A673 (cell line): Measurements from ENCODE around the gene ULK1.

ENCODE experiments used
- CTCF ChIP-seq: fragments of 300-800, 200-600 bp; sonication (generic); conservative IDR thresholded peaks from 2 replicates; pipeline ENCODE4 v1.5.1; 2017; ENCODE audit warnings: low read depth, mild to moderate bottlenecking, antibody characterized with exemption, low read length, moderate library complexity, mixed read lengths
- EZH2 ChIP-seq: fragments of 200-600 bp; sonication (generic); IDR thresholded peaks from 2 replicates; pipeline ENCODE4 v1.6.1; 2017; ENCODE audit warnings: borderline replicate concordance, low read depth, mild to moderate bottlenecking, mixed read lengths, antibody characterized with exemption, low read length; ENCODE audit not compliant: poor library complexity, severe bottlenecking

GRCh38 chr12:131857908-131858850 lies 36.2 kb upstream of the ULK1 start:
- TF ChIP-seq CTCF (no peak), EZH2 (no peak)
